HepG2 (cell line): ENCODE results near the gene ZPR1. TPM values are rescaled to one million over a fixed set of nuclear protein-coding genes. Genes with fewer than 3 reads are reported as not detected.

Experiments used
- AGO2 ChIP-seq: fragments of 200-400 bp; formaldehyde crosslinking; optimal IDR thresholded peaks from 2 replicates; pipeline ENCODE3; 2017; ENCODE audit warnings: mild to moderate bottlenecking, low read depth, low read length, moderate library complexity
- ATF7-NPFF ChIP-seq: sonication (generic); formaldehyde crosslinking; IDR thresholded peaks from 2 replicates; pipeline ENCODE4 v1.8.1; 2023; ENCODE audit warnings: mild to moderate bottlenecking, low read depth, missing genetic modification reagents, moderate library complexity
- CBX5 ChIP-seq: sonication (generic); formaldehyde crosslinking; IDR thresholded peaks from 2 replicates; pipeline ENCODE4 v1.4.0; 2020; ENCODE audit warnings: missing genetic modification reagents, borderline replicate concordance
- EED ChIP-seq: sonication (generic); formaldehyde crosslinking; IDR thresholded peaks from 2 replicates; pipeline ENCODE4 v1.5.0; 2020; ENCODE audit warnings: mild to moderate bottlenecking, missing genetic modification reagents
- MAF1 ChIP-seq: sonication (generic); formaldehyde crosslinking; IDR thresholded peaks from 2 replicates; pipeline ENCODE4 v1.5.0; 2020; ENCODE audit warnings: missing genetic modification reagents, borderline replicate concordance
- SSRP1 ChIP-seq: IDR thresholded peaks from 2 replicates; pipeline ENCODE4 v1.6.1; 2016; ENCODE audit warnings: control low read depth
- ZC3H4 ChIP-seq: sonication (generic); formaldehyde crosslinking; IDR thresholded peaks from 2 replicates; pipeline ENCODE4 v1.4.0; 2020; ENCODE audit warnings: missing genetic modification reagents, borderline replicate concordance
- ZNF20 ChIP-seq: sonication (generic); formaldehyde crosslinking; IDR thresholded peaks from 2 replicates; pipeline ENCODE4 v1.4.0; 2020; ENCODE audit warnings: mild to moderate bottlenecking, moderate library complexity, missing genetic modification reagents
- ZNF274 ChIP-seq: sonication (generic); formaldehyde crosslinking; IDR thresholded peaks from 2 replicates; pipeline ENCODE4 v1.5.1; 2020; ENCODE audit warnings: mild to moderate bottlenecking, missing genetic modification reagents
- ZNF329 ChIP-seq: sonication (generic); formaldehyde crosslinking; IDR thresholded peaks from 2 replicates; pipeline ENCODE4 v1.9.0; 2021; ENCODE audit warnings: low read depth, mild to moderate bottlenecking, missing genetic modification reagents
- ZNF605 ChIP-seq: sonication (generic); formaldehyde crosslinking; IDR thresholded peaks from 2 replicates; pipeline ENCODE4 v1.8.0; 2022; ENCODE audit warnings: mild to moderate bottlenecking, missing genetic modification reagents
- polyA plus RNA-seq, 8 experiments: library from polyadenylated mRNA; depleted of rRNA in 3 of 8; stranded (reverse) in 7 of 8; unstranded in 1 of 8; fragments of >200 nt; fragmentation: Illumina TruSeq in 4 of 8; extraction: Trizol in 4 of 8; gene quantifications; 2 replicates each; pipeline versions ENCODE4 v1.2.1 to v1.2.3, GENCODE V29; 2011 to 2016; ENCODE audit warnings: low read depth in 4 of 8, missing spikeins in 1 of 8, mixed read lengths in 1 of 8; ENCODE audit not compliant: insufficient read depth in 1 of 8
- total RNA-seq, 5 experiments: library from RNA; depleted of rRNA; stranded (reverse); fragments of >200 nt; fragmentation: Illumina TruSeq; extraction: Trizol; gene quantifications; 2 replicates each; pipeline ENCODE4 v1.2.3, GENCODE V29; 2016; ENCODE audit warnings: low read depth in 1 of 5
- TF ChIP-seq, protein P1 (sequence below): IDR thresholded peaks from 2 replicates; pipeline ENCODE4 v1.6.1; 2012; ENCODE audit warnings: low read length, improper control_type of control experiment
- TF ChIP-seq, protein P2 (sequence below): sonication (generic); formaldehyde crosslinking; IDR thresholded peaks from 2 replicates; pipeline ENCODE4 v1.4.0; 2020; ENCODE audit warnings: missing genetic modification reagents, borderline replicate concordance
- TF ChIP-seq, protein P3 (sequence below): sonication (generic); formaldehyde crosslinking; IDR thresholded peaks from 2 replicates; pipeline ENCODE4 v1.5.1; 2020; ENCODE audit warnings: missing genetic modification reagents, mild to moderate bottlenecking, borderline replicate concordance
- TF ChIP-seq, protein P4 (sequence below): sonication (generic); formaldehyde crosslinking; IDR thresholded peaks from 2 replicates; pipeline ENCODE4 v1.4.0; 2020; ENCODE audit warnings: missing genetic modification reagents
- TF ChIP-seq, protein P5 (sequence below): sonication (generic); formaldehyde crosslinking; IDR thresholded peaks from 2 replicates; pipeline ENCODE4 v1.5.1; 2020; ENCODE audit warnings: mild to moderate bottlenecking, missing genetic modification reagents, moderate library complexity

The ZPR1 gene
- total and polyA plus RNA-seq, 2 of the 13 experiments (the other 11 are each of a cell fraction or from before 2014, with no cell fraction given), result 40.0 to 79.3 TPM

DNA sequence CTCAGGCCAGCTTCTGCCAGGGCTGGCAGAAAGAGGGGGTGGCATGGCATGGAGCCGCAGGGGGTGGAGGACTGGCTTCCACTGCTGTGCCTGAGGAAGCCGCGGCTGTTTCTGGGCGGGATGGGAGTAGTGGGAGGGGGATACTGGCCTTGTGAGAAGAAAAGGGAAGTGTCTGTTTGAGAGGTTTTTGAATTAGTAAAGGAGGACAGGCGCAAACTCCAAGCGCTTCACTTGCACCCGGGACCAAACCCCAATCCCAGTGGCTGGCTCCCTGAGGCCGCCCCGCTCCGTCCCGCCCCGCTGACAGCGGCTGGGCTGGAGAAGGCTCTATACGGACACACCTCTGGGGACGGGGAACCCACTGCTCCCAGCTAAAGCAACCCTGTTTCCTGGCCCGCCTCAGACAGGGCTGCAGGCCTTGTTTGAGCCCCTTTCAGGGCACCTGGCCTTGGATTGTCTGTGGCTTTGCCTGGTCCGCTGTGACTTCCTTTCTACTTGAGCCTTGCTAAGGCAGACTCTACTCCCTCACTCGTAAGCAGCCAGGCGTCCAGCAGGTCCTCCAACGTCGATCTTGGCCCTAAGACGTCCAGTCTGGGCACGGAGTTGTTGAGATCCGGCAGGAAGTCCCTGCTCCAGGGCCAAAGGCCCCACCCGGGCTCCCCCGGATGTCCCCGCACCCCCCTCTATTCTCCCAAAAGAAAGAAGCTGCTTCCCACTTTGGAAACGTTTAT, 47.4 kb upstream of the ZPR1 start (continued):
- TF ChIP-seq ZNF329 (CRISPR knock-in tag) (0 out of 2 replicates have a peak, but pooled peaks have one; percentile 48), ZNF605 (CRISPR knock-in tag) (0 out of 2 replicates have a peak, but pooled peaks have one; percentile 4), ZC3H4 (peak; percentile 2; the same call in 1 of the 2 replicates), MAF1 (0 out of 2 replicates have a peak, but pooled peaks have one; percentile 22), SSRP1 (CRISPR knock-in tag) (peak; percentile 17; the same call in 1 of the 2 replicates), CBX5 (0 out of 2 replicates have a peak, but pooled peaks have one; percentile 21), AGO2 (peak; percentile 38), ZNF20 (0 out of 2 replicates have a peak, but pooled peaks have one; percentile 3), EED (CRISPR knock-in tag) (0 out of 2 replicates have a peak, but pooled peaks have one; percentile 71), ATF7-NPFF (no peak), ZNF274 (CRISPR knock-in tag) (0 out of 2 replicates have a peak, but pooled peaks have one; percentile 3)
- TF ChIP-seq, protein P1, sequence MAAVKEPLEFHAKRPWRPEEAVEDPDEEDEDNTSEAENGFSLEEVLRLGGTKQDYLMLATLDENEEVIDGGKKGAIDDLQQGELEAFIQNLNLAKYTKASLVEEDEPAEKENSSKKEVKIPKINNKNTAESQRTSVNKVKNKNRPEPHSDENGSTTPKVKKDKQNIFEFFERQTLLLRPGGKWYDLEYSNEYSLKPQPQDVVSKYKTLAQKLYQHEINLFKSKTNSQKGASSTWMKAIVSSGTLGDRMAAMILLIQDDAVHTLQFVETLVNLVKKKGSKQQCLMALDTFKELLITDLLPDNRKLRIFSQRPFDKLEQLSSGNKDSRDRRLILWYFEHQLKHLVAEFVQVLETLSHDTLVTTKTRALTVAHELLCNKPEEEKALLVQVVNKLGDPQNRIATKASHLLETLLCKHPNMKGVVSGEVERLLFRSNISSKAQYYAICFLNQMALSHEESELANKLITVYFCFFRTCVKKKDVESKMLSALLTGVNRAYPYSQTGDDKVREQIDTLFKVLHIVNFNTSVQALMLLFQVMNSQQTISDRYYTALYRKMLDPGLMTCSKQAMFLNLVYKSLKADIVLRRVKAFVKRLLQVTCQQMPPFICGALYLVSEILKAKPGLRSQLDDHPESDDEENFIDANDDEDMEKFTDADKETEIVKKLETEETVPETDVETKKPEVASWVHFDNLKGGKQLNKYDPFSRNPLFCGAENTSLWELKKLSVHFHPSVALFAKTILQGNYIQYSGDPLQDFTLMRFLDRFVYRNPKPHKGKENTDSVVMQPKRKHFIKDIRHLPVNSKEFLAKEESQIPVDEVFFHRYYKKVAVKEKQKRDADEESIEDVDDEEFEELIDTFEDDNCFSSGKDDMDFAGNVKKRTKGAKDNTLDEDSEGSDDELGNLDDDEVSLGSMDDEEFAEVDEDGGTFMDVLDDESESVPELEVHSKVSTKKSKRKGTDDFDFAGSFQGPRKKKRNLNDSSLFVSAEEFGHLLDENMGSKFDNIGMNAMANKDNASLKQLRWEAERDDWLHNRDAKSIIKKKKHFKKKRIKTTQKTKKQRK, result no peak
- TF ChIP-seq, protein P2, sequence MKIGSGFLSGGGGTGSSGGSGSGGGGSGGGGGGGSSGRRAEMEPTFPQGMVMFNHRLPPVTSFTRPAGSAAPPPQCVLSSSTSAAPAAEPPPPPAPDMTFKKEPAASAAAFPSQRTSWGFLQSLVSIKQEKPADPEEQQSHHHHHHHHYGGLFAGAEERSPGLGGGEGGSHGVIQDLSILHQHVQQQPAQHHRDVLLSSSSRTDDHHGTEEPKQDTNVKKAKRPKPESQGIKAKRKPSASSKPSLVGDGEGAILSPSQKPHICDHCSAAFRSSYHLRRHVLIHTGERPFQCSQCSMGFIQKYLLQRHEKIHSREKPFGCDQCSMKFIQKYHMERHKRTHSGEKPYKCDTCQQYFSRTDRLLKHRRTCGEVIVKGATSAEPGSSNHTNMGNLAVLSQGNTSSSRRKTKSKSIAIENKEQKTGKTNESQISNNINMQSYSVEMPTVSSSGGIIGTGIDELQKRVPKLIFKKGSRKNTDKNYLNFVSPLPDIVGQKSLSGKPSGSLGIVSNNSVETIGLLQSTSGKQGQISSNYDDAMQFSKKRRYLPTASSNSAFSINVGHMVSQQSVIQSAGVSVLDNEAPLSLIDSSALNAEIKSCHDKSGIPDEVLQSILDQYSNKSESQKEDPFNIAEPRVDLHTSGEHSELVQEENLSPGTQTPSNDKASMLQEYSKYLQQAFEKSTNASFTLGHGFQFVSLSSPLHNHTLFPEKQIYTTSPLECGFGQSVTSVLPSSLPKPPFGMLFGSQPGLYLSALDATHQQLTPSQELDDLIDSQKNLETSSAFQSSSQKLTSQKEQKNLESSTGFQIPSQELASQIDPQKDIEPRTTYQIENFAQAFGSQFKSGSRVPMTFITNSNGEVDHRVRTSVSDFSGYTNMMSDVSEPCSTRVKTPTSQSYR, result no peak
- TF ChIP-seq, protein P3, sequence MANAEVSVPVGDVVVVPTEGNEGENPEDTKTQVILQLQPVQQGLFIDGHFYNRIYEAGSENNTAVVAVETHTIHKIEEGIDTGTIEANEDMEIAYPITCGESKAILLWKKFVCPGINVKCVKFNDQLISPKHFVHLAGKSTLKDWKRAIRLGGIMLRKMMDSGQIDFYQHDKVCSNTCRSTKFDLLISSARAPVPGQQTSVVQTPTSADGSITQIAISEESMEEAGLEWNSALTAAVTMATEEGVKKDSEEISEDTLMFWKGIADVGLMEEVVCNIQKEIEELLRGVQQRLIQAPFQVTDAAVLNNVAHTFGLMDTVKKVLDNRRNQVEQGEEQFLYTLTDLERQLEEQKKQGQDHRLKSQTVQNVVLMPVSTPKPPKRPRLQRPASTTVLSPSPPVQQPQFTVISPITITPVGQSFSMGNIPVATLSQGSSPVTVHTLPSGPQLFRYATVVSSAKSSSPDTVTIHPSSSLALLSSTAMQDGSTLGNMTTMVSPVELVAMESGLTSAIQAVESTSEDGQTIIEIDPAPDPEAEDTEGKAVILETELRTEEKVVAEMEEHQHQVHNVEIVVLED (CRISPR knock-in tag), result 0 out of 2 replicates have a peak, but pooled peaks have one; percentile 1
- TF ChIP-seq, protein P4, sequence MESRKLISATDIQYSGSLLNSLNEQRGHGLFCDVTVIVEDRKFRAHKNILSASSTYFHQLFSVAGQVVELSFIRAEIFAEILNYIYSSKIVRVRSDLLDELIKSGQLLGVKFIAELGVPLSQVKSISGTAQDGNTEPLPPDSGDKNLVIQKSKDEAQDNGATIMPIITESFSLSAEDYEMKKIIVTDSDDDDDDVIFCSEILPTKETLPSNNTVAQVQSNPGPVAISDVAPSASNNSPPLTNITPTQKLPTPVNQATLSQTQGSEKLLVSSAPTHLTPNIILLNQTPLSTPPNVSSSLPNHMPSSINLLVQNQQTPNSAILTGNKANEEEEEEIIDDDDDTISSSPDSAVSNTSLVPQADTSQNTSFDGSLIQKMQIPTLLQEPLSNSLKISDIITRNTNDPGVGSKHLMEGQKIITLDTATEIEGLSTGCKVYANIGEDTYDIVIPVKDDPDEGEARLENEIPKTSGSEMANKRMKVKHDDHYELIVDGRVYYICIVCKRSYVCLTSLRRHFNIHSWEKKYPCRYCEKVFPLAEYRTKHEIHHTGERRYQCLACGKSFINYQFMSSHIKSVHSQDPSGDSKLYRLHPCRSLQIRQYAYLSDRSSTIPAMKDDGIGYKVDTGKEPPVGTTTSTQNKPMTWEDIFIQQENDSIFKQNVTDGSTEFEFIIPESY (CRISPR knock-in tag), result peak; percentile 88; the same call in 1 of the 2 replicates
- TF ChIP-seq, protein P5, sequence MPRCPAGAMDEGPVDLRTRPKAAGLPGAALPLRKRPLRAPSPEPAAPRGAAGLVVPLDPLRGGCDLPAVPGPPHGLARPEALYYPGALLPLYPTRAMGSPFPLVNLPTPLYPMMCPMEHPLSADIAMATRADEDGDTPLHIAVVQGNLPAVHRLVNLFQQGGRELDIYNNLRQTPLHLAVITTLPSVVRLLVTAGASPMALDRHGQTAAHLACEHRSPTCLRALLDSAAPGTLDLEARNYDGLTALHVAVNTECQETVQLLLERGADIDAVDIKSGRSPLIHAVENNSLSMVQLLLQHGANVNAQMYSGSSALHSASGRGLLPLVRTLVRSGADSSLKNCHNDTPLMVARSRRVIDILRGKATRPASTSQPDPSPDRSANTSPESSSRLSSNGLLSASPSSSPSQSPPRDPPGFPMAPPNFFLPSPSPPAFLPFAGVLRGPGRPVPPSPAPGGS (CRISPR knock-in tag), result no peak
